CD1c-positive myeloid dendritic cell (primary cell): ENCODE measurements around the gene SOX5.
"Not testable (repeated sequence)": the region's sequence is repeated elsewhere in the genome, so short reads cannot be mapped to it uniquely, and the experiment has no call there.

Experiments
- DNase-seq: peaks from one replicate; pipeline ENCODE4 v3.0.0-alpha.2; 2016; ENCODE audit errors: extremely low spot score

Gene SOX5

GRCh38 chr12:23834076-23834475, 115.4 kb downstream of the SOX5 start:
- no peak for DNase-seq

DNA sequence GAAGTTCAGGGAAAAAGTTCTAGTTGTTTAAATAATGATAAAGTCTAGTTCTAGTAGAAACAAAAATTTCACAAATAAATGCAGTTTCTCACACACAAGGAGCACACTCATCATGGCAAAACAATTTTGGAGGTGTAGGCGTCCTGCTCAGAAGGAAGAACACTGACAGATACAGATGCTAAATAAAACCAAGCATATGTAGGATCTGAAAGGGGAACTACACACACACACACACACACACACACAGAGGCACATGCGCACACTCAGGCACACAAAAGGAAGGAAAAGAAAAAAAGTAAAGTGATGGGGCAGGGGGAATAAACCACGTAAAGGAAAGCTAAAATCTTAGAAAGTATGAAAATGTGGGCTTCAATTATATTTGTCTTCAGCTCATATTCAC, 117.7 kb downstream of the SOX5 start:
- no peak for DNase-seq

DNA sequence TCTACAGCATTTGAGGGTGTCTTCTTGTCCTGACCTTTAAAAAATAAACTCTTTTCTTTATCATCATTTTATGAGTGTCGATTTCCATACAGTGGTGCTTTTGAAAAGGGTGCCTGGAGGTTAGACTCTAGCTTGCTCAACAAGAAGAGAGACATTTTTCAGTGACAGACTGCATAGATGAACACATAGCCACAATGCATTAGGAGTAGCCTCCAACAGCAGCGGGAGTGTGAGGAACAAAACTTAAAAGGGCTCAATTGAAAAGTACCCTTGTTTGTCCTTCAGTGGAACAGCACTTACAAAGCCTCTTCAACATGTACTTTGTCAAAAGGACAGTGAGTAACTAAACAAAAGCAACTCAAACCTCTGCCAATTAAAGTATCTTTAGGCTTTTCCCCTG, 119.3 kb downstream of the SOX5 start:
- DNase-seq, result no peak

- no peak for DNase-seq
These were observed 122.1 kb downstream of the SOX5 start for GRCh38 chr12:23827353-23827752.

GRCh38 chr12:23825124-23825523, 124.3 kb downstream of the SOX5 start:
- DNase-seq, result not testable (repeated sequence)

GRCh38 chr12:23824358-23824757, 125.1 kb downstream of the SOX5 start:
- no peak for DNase-seq

GRCh38 chr12:23822883-23823282, 126.6 kb downstream of the SOX5 start:
- not testable (repeated sequence) for DNase-seq

- no peak for DNase-seq
These were observed 132.1 kb downstream of the SOX5 start for GRCh38 chr12:23817345-23817744.

- DNase-seq, result no peak
These were observed 133.0 kb downstream of the SOX5 start for GRCh38 chr12:23816394-23816851.

- no peak for DNase-seq
These were observed 133.7 kb downstream of the SOX5 start for GRCh38 chr12:23815810-23816209.

DNA sequence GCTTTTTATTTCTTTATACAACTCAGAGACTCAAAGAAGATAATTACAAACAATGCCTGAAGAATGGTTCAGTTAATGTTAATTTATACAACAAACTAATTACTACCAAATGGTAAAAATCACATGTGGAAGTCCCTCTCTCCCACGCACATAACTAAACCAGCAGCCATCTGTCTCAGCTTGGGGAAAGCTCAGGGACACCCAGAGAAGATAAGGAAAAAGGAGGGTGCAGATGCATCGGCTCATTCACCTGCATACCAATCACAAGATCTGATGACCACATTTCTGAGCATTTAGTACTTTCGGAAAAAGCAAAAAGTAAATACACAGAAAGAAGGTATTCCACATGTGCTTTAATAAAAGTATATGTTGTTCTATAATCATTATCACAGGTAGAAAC, 136.3 kb downstream of the SOX5 start:
- no peak for DNase-seq

GRCh38 chr12:23810329-23810902, 139.1 kb downstream of the SOX5 start:
- no peak for DNase-seq

DNA sequence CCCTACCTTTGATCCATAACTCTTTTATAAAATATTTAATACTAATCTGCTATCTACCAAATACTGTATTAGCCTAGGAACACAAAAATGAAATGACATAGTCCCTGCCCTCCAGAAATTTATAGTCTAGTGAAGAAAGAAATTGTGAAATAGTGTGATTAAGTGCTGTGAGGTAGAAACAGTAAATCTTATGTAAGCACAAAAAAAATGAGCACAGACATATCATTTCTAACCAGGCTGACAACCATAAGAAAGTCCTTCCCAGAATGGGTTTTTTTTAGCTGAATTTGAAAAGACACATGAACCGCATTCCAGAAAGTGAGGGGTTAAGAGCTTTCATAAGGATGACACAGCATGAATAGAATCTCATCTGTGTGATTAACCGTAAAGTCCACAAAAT, 145.9 kb downstream of the SOX5 start:
- no peak for DNase-seq

DNA sequence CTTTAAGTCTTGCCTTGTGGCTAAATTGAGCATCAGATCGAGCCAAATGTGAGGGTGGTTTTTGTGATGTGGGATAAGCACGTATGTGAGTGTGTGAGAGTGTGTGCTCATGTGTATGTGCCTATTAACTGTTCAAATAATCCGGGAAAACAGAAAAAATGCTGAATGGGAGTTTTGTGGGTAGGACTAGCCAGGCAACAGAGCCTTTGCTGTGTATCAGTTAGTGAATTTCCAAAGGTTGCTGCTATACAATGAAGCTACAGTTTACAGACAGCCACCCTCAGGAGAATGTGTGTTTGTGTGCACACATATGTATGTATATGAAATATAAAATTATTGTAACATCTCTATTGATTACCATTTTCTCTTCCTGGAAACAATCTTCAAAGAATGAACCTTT, 154.0 kb downstream of the SOX5 start:
- DNase-seq, result no peak

DNA sequence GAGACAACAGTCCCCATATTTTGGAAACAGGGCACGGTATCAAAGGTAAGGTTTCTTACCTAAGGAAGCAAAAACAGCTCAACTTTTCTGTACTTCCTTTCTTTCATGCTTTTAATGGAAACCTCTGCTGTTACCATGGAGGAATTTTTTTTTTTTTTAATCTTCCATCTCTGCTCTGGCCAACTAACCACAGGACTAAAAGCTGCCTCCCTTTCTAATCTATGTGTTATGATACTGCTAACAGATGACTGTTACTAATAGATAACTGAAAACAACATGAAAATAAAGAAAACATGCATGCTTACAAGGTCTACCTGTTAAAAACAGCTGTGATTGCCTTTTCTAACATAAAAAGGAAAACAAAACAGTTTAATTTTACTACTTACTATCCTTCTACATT, 168.4 kb downstream of the SOX5 start:
- DNase-seq, result no peak

GRCh38 chr12:23775208-23775607, 174.3 kb downstream of the SOX5 start:
- DNase-seq, result no peak

GRCh38 chr12:23771240-23771949, 178.1 kb downstream of the SOX5 start:
- no peak for DNase-seq

DNA sequence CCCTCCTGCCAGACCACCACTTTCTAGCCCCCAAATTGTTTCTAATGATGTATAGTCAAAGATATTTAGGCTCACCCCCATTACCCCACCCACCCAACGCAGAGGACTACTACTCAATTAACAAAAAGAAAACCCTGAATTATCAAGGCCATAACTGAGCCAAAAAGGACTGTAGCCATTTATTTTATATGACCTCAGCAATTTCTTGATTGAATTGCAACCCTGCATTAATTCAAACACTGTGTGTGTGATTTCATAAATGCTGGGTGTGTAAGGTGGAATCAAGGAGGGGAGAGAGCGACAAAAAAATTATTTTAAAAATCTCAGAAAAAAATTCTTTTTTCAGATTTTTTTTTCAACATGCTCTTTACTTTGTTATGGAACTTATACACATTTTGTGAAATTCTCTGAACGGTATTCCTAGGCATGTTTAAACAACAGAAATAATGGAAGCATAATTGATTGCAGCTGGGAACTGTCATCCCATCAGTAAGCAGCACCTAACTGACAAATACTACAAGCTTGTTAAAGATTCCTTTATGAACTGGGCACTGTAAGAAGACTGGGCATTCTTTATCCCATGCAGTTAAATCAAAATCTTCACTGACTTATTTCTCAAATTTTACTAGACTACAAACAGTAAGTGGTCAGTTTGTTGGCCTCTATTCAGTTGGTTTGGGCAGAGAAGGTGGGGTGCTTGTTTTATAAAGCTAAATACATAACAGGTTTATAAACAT, 179.1 kb downstream of the SOX5 start:
- DNase-seq, result no peak

DNA sequence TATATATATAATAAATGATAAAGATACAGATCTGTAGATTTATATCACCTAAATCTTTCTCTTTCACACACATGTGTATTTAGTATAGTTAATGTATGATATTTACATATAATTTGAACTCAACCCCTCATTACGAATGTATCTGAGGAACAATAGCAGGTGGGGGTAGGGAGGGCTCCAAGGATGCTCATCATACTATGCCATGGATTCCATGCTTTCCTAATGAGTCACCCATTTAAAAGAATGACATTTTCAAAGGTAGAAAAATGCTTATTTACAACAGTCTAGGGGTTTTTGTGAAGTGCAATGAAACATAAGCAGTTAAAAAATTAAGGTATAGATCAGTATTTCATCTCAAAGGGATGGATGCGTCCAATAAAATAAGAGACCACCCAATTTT, 181.6 kb downstream of the SOX5 start:
- DNase-seq, result no peak

DNA sequence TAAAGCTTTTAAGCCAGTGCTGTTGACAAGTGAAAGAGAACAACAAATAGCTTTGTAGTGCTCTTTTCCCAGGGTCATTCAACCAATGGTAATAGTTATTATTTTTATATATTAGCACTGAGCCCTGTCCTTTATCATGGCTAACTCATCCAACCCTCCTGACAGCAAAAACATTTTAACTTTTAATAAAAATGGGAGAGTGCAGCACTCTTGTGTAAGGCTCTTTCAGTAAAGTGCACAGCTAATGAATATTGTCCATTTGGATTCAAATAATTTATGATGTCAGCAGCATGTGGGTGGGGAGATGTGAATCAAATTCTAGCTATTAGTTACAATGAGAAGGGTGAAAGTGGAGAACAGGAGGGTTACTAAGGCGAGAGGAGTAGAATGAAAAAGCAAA, 185.7 kb downstream of the SOX5 start:
- no peak for DNase-seq

DNA sequence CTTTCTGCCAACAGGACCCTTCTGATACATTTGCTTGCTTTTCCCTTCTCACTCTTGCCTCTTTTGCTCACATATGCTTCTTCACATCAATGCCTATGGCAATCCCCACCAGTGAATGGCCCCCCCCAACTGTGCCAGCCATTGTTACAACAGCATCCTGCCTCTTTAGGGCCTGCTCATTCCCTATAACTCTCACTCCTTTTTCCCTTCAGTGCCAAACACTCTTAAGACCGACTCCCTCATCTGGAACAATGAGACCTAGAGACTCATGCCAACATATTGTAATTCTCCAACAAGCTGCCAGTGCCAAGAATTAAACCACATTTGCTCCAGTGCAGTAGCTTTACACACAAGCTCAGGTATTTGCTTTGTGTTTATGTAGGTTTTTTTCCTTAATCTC, 189.0 kb downstream of the SOX5 start:
- DNase-seq, result no peak

GRCh38 chr12:23758608-23759007, 190.9 kb downstream of the SOX5 start:
- DNase-seq, result no peak

- no peak for DNase-seq
These were observed 191.9 kb downstream of the SOX5 start for GRCh38 chr12:23757541-23757962.
